Stimulated activated CD8-positive, alpha-beta memory T cell treated with anti-CD3 and anti-CD28 coated beads, Interleukin-7, amount 100 ng/mL, for 4 hours (primary cell): Measurements from ENCODE around the gene FNDC3A.

Experiments used
- DNase-seq, 2 donors: peaks; one replicate each; pipeline ENCODE4 v3.0.0-alpha.2; 2020; ENCODE audit warnings: low read depth in 2 of 2

FNDC3A gene

GRCh38 chr13:49219647-49220035 is 243.9 kb downstream of the FNDC3A start:
- DNase-seq, result no peak

DNA sequence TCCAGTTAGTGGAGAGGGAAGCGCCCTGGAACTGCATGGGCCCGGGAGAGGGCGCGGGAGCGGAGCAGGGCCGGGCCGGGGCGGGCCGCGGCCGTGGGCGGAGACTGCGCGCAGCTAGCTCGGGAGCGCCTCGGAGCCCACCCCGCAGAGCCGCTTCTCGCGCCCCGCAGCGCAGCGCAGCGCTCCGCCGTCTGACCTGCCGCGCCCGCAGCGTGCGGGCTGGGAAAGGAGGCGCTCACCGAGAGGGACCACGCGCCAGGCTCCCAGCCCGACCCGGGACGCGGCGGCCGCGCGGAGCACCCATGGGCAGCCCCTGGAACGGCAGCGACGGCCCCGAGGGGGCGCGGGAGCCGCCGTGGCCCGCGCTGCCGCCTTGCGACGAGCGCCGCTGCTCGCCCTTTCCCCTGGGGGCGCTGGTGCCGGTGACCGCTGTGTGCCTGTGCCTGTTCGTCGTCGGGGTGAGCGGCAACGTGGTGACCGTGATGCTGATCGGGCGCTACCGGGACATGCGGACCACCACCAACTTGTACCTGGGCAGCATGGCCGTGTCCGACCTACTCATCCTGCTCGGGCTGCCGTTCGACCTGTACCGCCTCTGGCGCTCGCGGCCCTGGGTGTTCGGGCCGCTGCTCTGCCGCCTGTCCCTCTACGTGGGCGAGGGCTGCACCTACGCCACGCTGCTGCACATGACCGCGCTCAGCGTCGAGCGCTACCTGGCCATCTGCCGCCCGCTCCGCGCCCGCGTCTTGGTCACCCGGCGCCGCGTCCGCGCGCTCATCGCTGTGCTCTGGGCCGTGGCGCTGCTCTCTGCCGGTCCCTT is 244.5 kb downstream of the FNDC3A start, which contains the start of gene MLNR:
MLNR (plus strand) TSS at position 303 of the 820 bp plus-strand sequence; CDS start at position 303, 0 bp downstream.
- no peak for DNase-seq

DNA sequence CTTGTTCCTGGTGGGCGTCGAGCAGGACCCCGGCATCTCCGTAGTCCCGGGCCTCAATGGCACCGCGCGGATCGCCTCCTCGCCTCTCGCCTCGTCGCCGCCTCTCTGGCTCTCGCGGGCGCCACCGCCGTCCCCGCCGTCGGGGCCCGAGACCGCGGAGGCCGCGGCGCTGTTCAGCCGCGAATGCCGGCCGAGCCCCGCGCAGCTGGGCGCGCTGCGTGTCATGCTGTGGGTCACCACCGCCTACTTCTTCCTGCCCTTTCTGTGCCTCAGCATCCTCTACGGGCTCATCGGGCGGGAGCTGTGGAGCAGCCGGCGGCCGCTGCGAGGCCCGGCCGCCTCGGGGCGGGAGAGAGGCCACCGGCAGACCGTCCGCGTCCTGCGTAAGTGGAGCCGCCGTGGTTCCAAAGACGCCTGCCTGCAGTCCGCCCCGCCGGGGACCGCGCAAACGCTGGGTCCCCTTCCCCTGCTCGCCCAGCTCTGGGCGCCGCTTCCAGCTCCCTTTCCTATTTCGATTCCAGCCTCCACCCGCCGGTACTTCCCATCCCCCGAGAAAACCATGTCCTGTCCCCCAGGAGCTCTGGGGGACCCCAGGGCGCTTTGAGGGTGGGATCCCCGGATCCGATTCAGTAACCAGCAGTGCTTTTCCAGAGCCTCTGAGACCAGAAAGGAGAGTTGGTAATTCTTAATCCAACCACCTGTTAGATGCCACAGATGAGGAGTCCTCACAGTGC is 245.3 kb downstream of the FNDC3A start:
- no peak for DNase-seq

- DNase-seq, result no peak
Observed at GRCh38 chr13:49221590-49221965, 245.9 kb downstream of the FNDC3A start.

- DNase-seq, result no peak
Observed at GRCh38 chr13:49225223-49226042, 249.7 kb downstream of the FNDC3A start.

- DNase-seq, result no peak
Observed at GRCh38 chr13:49226613-49227012, 250.9 kb downstream of the FNDC3A start.

DNA sequence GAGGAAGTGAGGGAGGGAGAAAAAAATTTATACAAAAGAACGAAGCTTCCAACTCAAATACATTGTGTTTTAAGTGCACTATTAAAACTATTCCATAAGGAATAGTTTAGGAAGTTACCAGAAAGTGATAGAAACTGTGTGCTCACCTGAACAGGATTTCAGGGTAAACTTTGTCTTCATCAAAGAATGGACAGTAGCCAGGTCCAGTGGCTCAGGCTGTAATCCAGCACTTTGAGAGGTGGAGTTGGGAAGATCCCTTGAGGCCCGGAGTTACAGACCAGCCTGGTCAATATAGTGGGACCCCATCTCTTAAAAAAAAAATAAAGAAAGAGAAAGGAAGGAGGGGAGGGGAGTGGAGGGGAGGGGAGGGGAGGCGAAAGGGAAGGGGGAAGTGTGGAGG is 259.0 kb downstream of the FNDC3A start:
- DNase-seq, result no peak

GRCh38 chr13:49235856-49236431 is 260.2 kb downstream of the FNDC3A start:
- DNase-seq, result no peak

GRCh38 chr13:49238621-49239020 is 262.9 kb downstream of the FNDC3A start:
- DNase-seq, result no peak

- no peak for DNase-seq
Observed at GRCh38 chr13:49240017-49240416, 264.3 kb downstream of the FNDC3A start.

GRCh38 chr13:49241296-49241695 is 265.6 kb downstream of the FNDC3A start:
- DNase-seq, result no peak

DNA sequence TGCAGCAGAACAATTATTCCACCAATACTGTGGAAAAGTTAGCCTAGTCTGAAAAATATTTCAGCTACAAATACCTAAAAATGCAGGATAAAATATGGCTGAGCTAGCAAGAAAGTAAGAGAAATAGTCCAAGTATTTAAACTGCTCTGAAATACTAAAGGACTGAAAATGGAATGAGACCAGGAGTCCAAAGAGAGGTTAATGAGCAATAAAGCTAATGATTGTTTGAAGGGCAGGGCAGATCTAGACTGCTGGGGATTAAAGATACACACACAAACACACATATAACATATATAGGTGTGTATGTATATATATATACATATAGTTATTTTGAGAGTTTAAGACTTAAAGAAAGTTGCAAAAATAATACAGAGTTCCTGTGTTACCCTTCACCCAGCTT is 269.4 kb downstream of the FNDC3A start:
- no peak for DNase-seq

- DNase-seq, result no peak
Observed at GRCh38 chr13:49246850-49247642, 271.3 kb downstream of the FNDC3A start.

DNA sequence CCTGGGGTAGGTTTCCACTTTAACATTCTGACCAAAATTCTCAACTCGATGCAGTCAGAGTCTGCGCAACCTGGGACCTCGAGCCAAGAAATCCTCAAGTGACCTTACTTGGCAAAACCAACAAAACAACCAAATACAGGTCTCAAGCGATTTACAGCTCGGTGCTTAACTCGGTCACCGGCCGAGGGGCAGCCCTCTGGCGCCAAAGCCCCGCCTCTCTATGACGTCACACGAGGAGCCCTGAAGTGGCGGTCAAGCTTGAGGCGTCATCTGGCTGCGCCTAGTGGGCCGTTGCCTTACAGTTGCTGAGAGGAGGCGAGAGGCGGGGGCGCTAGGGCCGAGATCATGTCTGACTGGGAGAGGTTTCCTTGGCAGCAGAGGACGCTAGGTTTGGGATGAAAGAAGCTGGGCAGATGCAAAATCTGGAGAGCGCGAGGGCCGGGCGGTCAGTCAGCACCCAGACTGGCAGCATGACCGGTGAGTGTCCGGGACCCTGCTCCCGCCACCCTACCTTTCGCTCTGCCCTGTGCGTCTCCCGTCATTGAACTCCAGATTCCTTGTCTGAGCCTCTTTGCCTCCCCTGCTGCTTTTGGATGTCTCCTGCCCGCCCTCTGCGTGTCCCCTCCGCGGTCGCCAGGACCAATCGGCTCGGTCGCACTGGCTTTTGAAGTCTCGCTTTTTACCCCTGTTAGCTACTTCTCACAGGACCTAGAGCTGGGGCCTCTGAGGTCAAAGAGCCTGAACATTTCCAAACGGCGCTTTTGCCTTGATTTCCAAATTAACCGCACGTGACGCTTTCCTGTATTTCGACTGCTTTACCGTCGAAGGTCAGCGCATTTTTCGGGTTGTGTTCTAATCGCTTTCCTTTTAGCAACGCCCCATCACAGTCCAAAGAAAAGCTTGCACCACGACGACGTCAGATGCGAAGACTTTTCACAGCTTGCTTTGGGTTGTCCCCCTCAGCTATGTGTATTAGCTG is 272.2 kb downstream of the FNDC3A start, which contains the start of gene CDADC1:
CDADC1 (plus strand) TSS at position 283 of the 979 bp plus-strand sequence; CDS start at position 396, 113 bp downstream.
- DNase-seq, result peak; percentile 82 to 85

DNA sequence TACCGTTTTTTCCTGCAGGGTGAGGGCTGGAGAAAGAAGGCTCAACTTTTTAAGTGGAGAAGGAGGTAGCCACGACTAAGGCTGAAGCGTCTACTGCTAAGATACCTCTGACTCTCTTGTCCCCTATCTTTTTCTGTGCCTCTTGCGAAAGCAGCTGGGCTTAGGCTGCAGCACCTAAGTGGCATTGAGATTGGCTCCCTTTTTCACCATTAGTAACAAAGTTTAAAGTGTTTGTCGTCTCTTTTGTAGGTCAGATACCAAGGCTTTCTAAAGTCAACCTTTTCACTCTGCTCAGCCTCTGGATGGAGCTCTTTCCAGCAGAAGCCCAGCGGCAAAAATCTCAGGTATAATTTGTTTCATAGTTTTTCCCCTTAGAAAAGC is 272.9 kb downstream of the FNDC3A start:
- no peak for DNase-seq

- DNase-seq, result no peak
Observed at GRCh38 chr13:49251326-49251725, 275.6 kb downstream of the FNDC3A start.

- no peak for DNase-seq
Observed at GRCh38 chr13:49253310-49253709, 277.6 kb downstream of the FNDC3A start.

GRCh38 chr13:49254007-49254406 is 278.3 kb downstream of the FNDC3A start:
- no peak for DNase-seq

- no peak for DNase-seq
Observed at GRCh38 chr13:49256841-49257240, 281.1 kb downstream of the FNDC3A start.
